HepG2 (cell line): Measurements from ENCODE around the gene CBX2. TPM values are rescaled to one million over a fixed set of nuclear protein-coding genes. Genes with fewer than 3 reads are reported as not detected.

Source experiments
- ATAC-seq: fragments of 200-7000 bp; cut with Tn5 transposase; 3 replicates; pipeline ENCODE4 v1.9.1; 2020; ENCODE audit warnings: mild to moderate bottlenecking, moderate library complexity
- BruUV-seq: library from RNA; stranded (reverse); fragments of 400-500 nt; replicated peaks from 2 replicates; lab custom pipeline; 2021; lab: Mats Ljungman, UMichigan
- CTCF ChIA-PET: fragments of 300-600 bp; formaldehyde crosslinking; extraction: SDS; loops from one replicate; lab custom pipeline; 2021; ENCODE audit warnings: low total read pairs, inconsistent platforms, low intra/inter-chr PET ratio; lab: Yijun Ruan, JAX
- POLR2A ChIA-PET: fragments of 350-600 bp; sonication (Branson Sonifier 250); formaldehyde crosslinking; loops from one replicate; lab custom pipeline; 2020; ENCODE audit warnings: antibody characterized with exemption, inconsistent platforms; lab: Yijun Ruan, JAX
- DNase-seq: peaks from one replicate; pipeline ENCODE4 v3.0.0-alpha.2; 2015; ENCODE audit warnings: low spot score
- FAIRE-seq: peaks from 3 replicates; lab custom pipeline; 2011; peaks lifted over from hg19 to GRCh38; lab: Jason Lieb, UNC
- H2AFZ ChIP-seq: one replicate; pipeline ENCODE4 v1.6.1; 2011; ENCODE audit warnings: low read length, inconsistent platforms
- H3K27ac ChIP-seq: fragments of 300-600 bp; 3 replicates; pipeline ENCODE4 v1.8.0; 2011; ENCODE audit warnings: mixed run types, mild to moderate bottlenecking, mixed read lengths, low read length, inconsistent platforms; ENCODE audit not compliant: insufficient read depth; ENCODE audit errors: extremely low read length
- H3K27me3 ChIP-seq, 2 experiments: fragments of 200-600 bp in 1 of 2; 2 replicates in 1 of 2; 3 replicates in 1 of 2; pipeline versions ENCODE4 v1.6.0 to v1.8.0; 2011; ENCODE audit warnings: low read length in 2 of 2, mild to moderate bottlenecking in 2 of 2, moderate library complexity in 2 of 2, inconsistent platforms in 1 of 2; ENCODE audit not compliant: insufficient read depth in 2 of 2, control insufficient read depth in 1 of 2
- H3K36me3 ChIP-seq, 2 experiments: fragments of 200-600 bp in 1 of 2; replicated peaks in 1 of 2; 2 replicates in 1 of 2; 3 replicates in 1 of 2; pipeline versions ENCODE4 v1.5.1 to v1.8.0; 2011; ENCODE audit warnings: low read length in 2 of 2, inconsistent platforms in 1 of 2; ENCODE audit not compliant: insufficient read depth in 2 of 2, control insufficient read depth in 1 of 2
- H3K4me1 ChIP-seq: 2 replicates; pipeline ENCODE4 v1.5.1; 2012; ENCODE audit warnings: low read length, inconsistent platforms; ENCODE audit not compliant: insufficient read depth
- H3K4me2 ChIP-seq: 2 replicates; pipeline ENCODE4 v1.6.0; 2011; ENCODE audit warnings: low read depth, low read length, inconsistent platforms
- H3K4me3 ChIP-seq, 3 experiments: fragments of 200-600 bp in 1 of 3; sonication (generic), shearing (Covaris generic) in 1 of 3; replicated peaks in 1 of 3; 2 replicates each; pipeline ENCODE4 v1.5.1; 2011 to 2016; ENCODE audit warnings: low read length in 3 of 3, inconsistent platforms in 2 of 3, low read depth in 2 of 3, mild to moderate bottlenecking in 2 of 3, control low read depth in 1 of 3, mixed read lengths in 1 of 3; ENCODE audit not compliant: insufficient read depth in 1 of 3
- H3K79me2 ChIP-seq: one replicate; pipeline ENCODE4 v1.6.1; 2011; ENCODE audit warnings: low read length, inconsistent platforms; ENCODE audit not compliant: insufficient read depth
- H3K9ac ChIP-seq: 2 replicates; pipeline ENCODE4 v1.6.0; 2011; ENCODE audit warnings: mild to moderate bottlenecking, low read depth, low read length, inconsistent platforms; ENCODE audit not compliant: insufficient read depth
- H3K9me3 ChIP-seq: 2 replicates; pipeline ENCODE4 v1.5.1; 2012; ENCODE audit warnings: mild to moderate bottlenecking, low read length
- H4K20me1 ChIP-seq: 2 replicates; pipeline ENCODE4 v1.6.0; 2011; ENCODE audit warnings: inconsistent platforms, mild to moderate bottlenecking, low read length, moderate library complexity; ENCODE audit not compliant: insufficient read depth
- DNMT1 ChIP-seq: sonication (generic); formaldehyde crosslinking; IDR thresholded peaks from 2 replicates; pipeline ENCODE4 v1.5.1; 2020; ENCODE audit warnings: mild to moderate bottlenecking, missing genetic modification reagents
- GZF1 ChIP-seq: sonication (generic); formaldehyde crosslinking; IDR thresholded peaks from 2 replicates; pipeline ENCODE4 v1.5.1; 2020; ENCODE audit warnings: mild to moderate bottlenecking, missing genetic modification reagents
- HNRNPLL ChIP-seq: fragments of 200-400 bp; formaldehyde crosslinking; IDR thresholded peaks from 2 replicates; pipeline ENCODE4 v1.6.1; 2017; ENCODE audit warnings: mild to moderate bottlenecking, low read depth, low read length; ENCODE audit not compliant: poor library complexity, severe bottlenecking
- HOXA3 ChIP-seq: sonication (generic); formaldehyde crosslinking; IDR thresholded peaks from 2 replicates; pipeline ENCODE4 v1.5.0; 2020; ENCODE audit warnings: missing genetic modification reagents
- IRX3 ChIP-seq: sonication (generic); formaldehyde crosslinking; IDR thresholded peaks from 2 replicates; pipeline ENCODE4 v1.8.1; 2023; ENCODE audit warnings: mild to moderate bottlenecking, low read depth, missing genetic modification reagents, borderline replicate concordance
- MAFG ChIP-seq: sonication (generic); formaldehyde crosslinking; IDR thresholded peaks from 2 replicates; pipeline ENCODE4 v1.5.1; 2020; ENCODE audit warnings: mild to moderate bottlenecking, missing genetic modification reagents
- ZBTB7A ChIP-seq: sonication (generic); formaldehyde crosslinking; IDR thresholded peaks from 2 replicates; pipeline ENCODE4 v1.8.0; 2022; ENCODE audit warnings: mild to moderate bottlenecking, missing genetic modification reagents
- ZMAT3 ChIP-seq: sonication (generic); formaldehyde crosslinking; conservative IDR thresholded peaks from 2 replicates; pipeline ENCODE4 v1.7.0; 2021; ENCODE audit warnings: missing genetic modification reagents
- ZNF446 ChIP-seq: sonication (generic); formaldehyde crosslinking; IDR thresholded peaks from 2 replicates; pipeline ENCODE4 v1.5.0; 2020; ENCODE audit warnings: mild to moderate bottlenecking, missing genetic modification reagents
- ZNF766 ChIP-seq: sonication (generic); formaldehyde crosslinking; IDR thresholded peaks from 2 replicates; pipeline ENCODE4 v1.5.0; 2020; ENCODE audit warnings: missing genetic modification reagents, borderline replicate concordance
- WGBS: methylation state at CpG from one replicate; pipeline ENCODE4 v1.1.6; 2017; ENCODE audit warnings: low lambda C conversion rate; 5-methylcytosine and 5-hydroxymethylcytosine counted together
- in situ Hi-C: cut with HindIII; loops from 2 replicates; pipeline ENCODE4 v1.10.0; 2017; ENCODE audit warnings: low pct_unique_long_range_greater_than_20kb; ENCODE audit not compliant: extremely low pct_ligation_motif_present
- intact Hi-C: fragments of 100-400 bp; cut with micrococcal nuclease; formaldehyde crosslinking; loops from one replicate; pipeline ENCODE4 v1.10.0; 2022; ENCODE audit not compliant: unreplicated experiment
- polyA plus RNA-seq, 8 experiments: library from polyadenylated mRNA; depleted of rRNA in 3 of 8; stranded (reverse) in 7 of 8; unstranded in 1 of 8; fragments of >200 nt; fragmentation: Illumina TruSeq in 4 of 8; extraction: Trizol in 4 of 8; gene quantifications; 2 replicates each; pipeline versions ENCODE4 v1.2.1 to v1.2.3, GENCODE V29; 2011 to 2016; ENCODE audit warnings: low read depth in 4 of 8, missing spikeins in 1 of 8, mixed read lengths in 1 of 8; ENCODE audit not compliant: insufficient read depth in 1 of 8
- total RNA-seq, 5 experiments: library from RNA; depleted of rRNA; stranded (reverse); fragments of >200 nt; fragmentation: Illumina TruSeq; extraction: Trizol; gene quantifications; 2 replicates each; pipeline ENCODE4 v1.2.3, GENCODE V29; 2016; ENCODE audit warnings: low read depth in 1 of 5
- TF ChIP-seq, protein P1 (sequence below): sonication (generic); formaldehyde crosslinking; IDR thresholded peaks from 2 replicates; pipeline ENCODE4 v1.4.0; 2020; ENCODE audit warnings: missing genetic modification reagents
- TF ChIP-seq, protein P2 (sequence below): sonication (generic); formaldehyde crosslinking; IDR thresholded peaks from 2 replicates; pipeline ENCODE4 v1.8.0; 2022; ENCODE audit warnings: missing genetic modification reagents, mild to moderate bottlenecking, moderate library complexity, borderline replicate concordance
- TF ChIP-seq, protein P3 (sequence below): IDR thresholded peaks from 2 replicates; pipeline ENCODE4 v1.6.1; 2012; ENCODE audit warnings: low read length, improper control_type of control experiment

The CBX2 gene
- total and polyA plus RNA-seq, 2 of the 13 experiments (the other 11 are each of a cell fraction or from before 2014, with no cell fraction given), result 14.5 to 31.1 TPM

DNA sequence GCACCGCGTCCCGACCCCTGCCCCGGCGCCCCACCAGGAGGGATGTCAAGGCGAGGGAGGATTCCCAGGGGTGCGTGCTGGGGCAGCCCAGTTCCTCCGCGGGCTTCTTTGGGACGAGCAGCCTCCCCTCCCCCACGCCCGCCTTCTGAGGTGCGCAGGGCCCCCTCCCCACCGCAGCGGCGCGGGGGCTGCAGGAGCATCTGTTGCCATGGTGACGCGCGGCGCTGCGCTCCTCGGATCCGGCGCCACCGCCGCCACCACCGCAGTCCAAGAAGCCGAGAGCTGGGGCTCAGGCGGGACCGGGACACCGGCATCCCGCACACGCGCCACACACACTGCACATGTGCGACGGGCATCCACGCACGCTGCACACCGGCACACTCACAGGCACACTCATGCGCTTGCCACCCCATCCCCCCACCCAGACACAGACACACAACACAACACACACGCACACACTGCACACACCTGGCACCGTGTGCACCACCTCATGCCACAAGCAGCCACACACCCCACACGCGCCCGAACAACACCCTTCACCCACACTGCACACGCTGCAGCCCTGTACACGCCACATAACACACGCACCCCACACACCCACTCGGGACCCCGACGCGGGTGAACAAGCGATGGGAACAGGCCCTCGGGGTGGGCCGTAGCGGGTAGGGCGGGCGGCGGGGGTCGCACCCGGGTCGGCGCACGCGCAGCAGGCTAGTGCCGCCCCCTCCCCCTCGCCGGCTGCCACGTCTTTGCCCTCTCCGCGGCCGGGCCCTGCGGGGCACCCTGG is 30.2 kb upstream of the CBX2 start:
- H4K20me1 ChIP-seq, result no peaks in the 10 kb centered on the region
- H3K4me3 ChIP-seq, result peak overlapping the region in 1 of 3 experiments; percentile 60; a peak in 1 of 6 replicates
- peak overlapping the region; percentile 26; the same call in 1 of the 2 replicates for H3K9ac ChIP-seq
- H2AFZ ChIP-seq, result no peak overlapping the region
- ChIA-PET POLR2A (no interaction called here), CTCF (interaction anchor here (1.3 to 1.5 kb wide), 2 partner anchors 87 to 223 kb away, joined by 3 to 4 read pairs; no protein-coding TSS in a partner anchor)
- H3K4me1 ChIP-seq, result peaks cover 82% of the 10 kb centered on the region
- ATAC-seq (no peak), FAIRE-seq (no peak), DNase-seq (no peak)
- BruUV-seq, result no TSS peak
- H3K36me3 ChIP-seq, result no peaks in the 10 kb centered on the region
- in situ Hi-C loops (no loop called here), intact Hi-C loops (loop anchor here (10.0 kb wide), 1 partner anchor 87 kb away; the partner anchor contains the start of gene CBX4)
- peak overlapping the region; percentile 53 for H3K4me2 ChIP-seq
- 71% methylated on average over 52 of the region's 74 CpGs for WGBS
- TF ChIP-seq GZF1 (no peak), HNRNPLL (peak; percentile 9), DNMT1 (peak; percentile 28; the same call in 1 of the 2 replicates), ZNF766 (CRISPR knock-in tag) (no peak), IRX3 (CRISPR knock-in tag) (0 out of 2 replicates have a peak, but pooled peaks have one; percentile 27), ZNF446 (CRISPR knock-in tag) (no peak), MAFG (0 out of 2 replicates have a peak, but pooled peaks have one; percentile 5), ZMAT3 (CRISPR knock-in tag) (no peak), ZBTB7A (0 out of 2 replicates have a peak, but pooled peaks have one; percentile 3), HOXA3 (peak; percentile 34; the same call in 1 of the 2 replicates)
- TF ChIP-seq, protein P1, sequence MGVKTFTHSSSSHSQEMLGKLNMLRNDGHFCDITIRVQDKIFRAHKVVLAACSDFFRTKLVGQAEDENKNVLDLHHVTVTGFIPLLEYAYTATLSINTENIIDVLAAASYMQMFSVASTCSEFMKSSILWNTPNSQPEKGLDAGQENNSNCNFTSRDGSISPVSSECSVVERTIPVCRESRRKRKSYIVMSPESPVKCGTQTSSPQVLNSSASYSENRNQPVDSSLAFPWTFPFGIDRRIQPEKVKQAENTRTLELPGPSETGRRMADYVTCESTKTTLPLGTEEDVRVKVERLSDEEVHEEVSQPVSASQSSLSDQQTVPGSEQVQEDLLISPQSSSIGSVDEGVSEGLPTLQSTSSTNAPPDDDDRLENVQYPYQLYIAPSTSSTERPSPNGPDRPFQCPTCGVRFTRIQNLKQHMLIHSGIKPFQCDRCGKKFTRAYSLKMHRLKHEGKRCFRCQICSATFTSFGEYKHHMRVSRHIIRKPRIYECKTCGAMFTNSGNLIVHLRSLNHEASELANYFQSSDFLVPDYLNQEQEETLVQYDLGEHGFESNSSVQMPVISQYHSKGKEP (CRISPR knock-in tag), result no peak
- TF ChIP-seq, protein P2, sequence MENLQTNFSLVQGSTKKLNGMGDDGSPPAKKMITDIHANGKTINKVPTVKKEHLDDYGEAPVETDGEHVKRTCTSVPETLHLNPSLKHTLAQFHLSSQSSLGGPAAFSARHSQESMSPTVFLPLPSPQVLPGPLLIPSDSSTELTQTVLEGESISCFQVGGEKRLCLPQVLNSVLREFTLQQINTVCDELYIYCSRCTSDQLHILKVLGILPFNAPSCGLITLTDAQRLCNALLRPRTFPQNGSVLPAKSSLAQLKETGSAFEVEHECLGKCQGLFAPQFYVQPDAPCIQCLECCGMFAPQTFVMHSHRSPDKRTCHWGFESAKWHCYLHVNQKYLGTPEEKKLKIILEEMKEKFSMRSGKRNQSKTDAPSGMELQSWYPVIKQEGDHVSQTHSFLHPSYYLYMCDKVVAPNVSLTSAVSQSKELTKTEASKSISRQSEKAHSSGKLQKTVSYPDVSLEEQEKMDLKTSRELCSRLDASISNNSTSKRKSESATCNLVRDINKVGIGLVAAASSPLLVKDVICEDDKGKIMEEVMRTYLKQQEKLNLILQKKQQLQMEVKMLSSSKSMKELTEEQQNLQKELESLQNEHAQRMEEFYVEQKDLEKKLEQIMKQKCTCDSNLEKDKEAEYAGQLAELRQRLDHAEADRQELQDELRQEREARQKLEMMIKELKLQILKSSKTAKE (CRISPR knock-in tag), result no peak
- TF ChIP-seq, protein P3, sequence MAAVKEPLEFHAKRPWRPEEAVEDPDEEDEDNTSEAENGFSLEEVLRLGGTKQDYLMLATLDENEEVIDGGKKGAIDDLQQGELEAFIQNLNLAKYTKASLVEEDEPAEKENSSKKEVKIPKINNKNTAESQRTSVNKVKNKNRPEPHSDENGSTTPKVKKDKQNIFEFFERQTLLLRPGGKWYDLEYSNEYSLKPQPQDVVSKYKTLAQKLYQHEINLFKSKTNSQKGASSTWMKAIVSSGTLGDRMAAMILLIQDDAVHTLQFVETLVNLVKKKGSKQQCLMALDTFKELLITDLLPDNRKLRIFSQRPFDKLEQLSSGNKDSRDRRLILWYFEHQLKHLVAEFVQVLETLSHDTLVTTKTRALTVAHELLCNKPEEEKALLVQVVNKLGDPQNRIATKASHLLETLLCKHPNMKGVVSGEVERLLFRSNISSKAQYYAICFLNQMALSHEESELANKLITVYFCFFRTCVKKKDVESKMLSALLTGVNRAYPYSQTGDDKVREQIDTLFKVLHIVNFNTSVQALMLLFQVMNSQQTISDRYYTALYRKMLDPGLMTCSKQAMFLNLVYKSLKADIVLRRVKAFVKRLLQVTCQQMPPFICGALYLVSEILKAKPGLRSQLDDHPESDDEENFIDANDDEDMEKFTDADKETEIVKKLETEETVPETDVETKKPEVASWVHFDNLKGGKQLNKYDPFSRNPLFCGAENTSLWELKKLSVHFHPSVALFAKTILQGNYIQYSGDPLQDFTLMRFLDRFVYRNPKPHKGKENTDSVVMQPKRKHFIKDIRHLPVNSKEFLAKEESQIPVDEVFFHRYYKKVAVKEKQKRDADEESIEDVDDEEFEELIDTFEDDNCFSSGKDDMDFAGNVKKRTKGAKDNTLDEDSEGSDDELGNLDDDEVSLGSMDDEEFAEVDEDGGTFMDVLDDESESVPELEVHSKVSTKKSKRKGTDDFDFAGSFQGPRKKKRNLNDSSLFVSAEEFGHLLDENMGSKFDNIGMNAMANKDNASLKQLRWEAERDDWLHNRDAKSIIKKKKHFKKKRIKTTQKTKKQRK, result no peak
- no peaks in the 10 kb centered on the region for H3K79me2 ChIP-seq
- H3K27ac ChIP-seq, result no peak overlapping the region
- no peaks in the 10 kb centered on the region for H3K9me3 ChIP-seq
- H3K27me3 ChIP-seq, result peaks cover 9 to 40% of the 10 kb centered on the region in 2 experiments; a peak in 3 of 5 replicates
